Ascending aorta (tissue), 2 donors: Measurements from ENCODE around the gene PDK2. TPM values are rescaled to one million over a fixed set of nuclear protein-coding genes. Genes with fewer than 3 reads are reported as not detected.
A peak's percentile ranks its signal among the peaks of the same experiment; 100 is the strongest.

Source experiments
- DNase-seq, 2 donors: peaks; one replicate each; pipeline ENCODE4 v3.0.0-alpha.2; 2019; ENCODE audit warnings: low spot score in 2 of 2
- H3K27ac ChIP-seq, 2 donors: fragments of 200-600 bp; sonication (generic); one replicate each; pipeline ENCODE4 v1.5.1; 2016 to 2017; ENCODE audit warnings: mild to moderate bottlenecking in 1 of 2
- H3K27me3 ChIP-seq: fragments of 200-600 bp; sonication (generic); one replicate; pipeline ENCODE4 v1.5.1; 2017
- H3K36me3 ChIP-seq, 2 donors: fragments of 200-600 bp; sonication (generic); one replicate each; pipeline ENCODE4 v1.5.1; 2016
- H3K4me1 ChIP-seq, 2 donors: fragments of 200-600 bp; sonication (generic); one replicate each; pipeline ENCODE4 v1.5.1; 2016 to 2017; ENCODE audit warnings: mild to moderate bottlenecking in 1 of 2
- H3K4me3 ChIP-seq, 2 donors: fragments of 200-600 bp; sonication (generic); one replicate each; pipeline ENCODE4 v1.5.1; 2016 to 2017; ENCODE audit warnings: mild to moderate bottlenecking in 1 of 2
- H3K9me3 ChIP-seq, 2 donors: fragments of 200-600 bp; sonication (generic); one replicate each; pipeline ENCODE4 v1.5.1; 2016
- intact Hi-C: fragments of 100-400 bp; cut with DNase I; formaldehyde crosslinking; loops from one replicate; pipeline ENCODE4 v1.15.1; 2023
- total RNA-seq: library from RNA; depleted of rRNA; stranded (reverse); fragments of >200 nt; gene quantifications from one replicate; pipeline ENCODE4 v1.1.0, GENCODE V29; 2016
- TF ChIP-seq, protein P1 (sequence below), 3 experiments: fragments of 200-600 bp in 2 of 3; fragments of 450-650 bp in 1 of 3; sonication (generic) in 2 of 3; IDR thresholded peaks; one replicate each; pipeline ENCODE4 v1.5.1; 2016 to 2019; ENCODE audit warnings: antibody characterized with exemption in 3 of 3, mild to moderate bottlenecking in 1 of 3, moderate library complexity in 1 of 3

Gene PDK2
- total RNA-seq, 1 donor from 2014 or later, result 73.5 TPM

DNA sequence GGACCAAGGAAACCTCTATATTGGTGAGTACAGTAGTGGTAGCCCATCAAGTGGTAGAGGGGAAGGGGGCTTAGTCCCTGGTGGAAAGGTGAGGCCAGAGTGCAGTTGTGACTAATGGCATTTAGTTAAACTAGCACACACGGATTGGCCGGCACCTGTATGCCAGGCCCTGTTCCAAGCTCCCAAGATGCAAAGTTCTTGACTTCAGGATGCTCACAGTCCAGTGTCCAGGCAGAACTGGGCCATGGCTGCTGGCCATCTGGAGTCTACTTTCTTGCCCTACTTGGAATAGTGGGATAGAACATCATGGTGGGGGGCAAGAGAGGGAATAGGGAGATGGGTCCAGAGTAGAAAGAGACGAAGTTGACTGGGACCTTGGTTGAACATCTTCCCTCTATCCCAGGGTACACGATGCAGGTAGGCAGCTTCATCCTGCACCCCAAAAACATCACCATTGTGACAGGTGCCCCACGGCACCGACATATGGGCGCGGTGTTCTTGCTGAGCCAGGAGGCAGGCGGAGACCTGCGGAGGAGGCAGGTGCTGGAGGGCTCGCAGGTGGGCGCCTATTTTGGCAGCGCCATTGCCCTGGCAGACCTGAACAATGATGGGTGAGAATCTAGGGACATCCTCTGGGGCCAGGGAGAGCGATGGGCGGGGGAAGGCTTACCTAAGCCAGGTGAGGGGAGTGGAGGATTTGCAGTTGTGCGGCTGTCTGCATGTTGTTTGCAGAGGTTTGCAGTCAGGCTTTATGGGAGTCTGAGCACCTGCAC lies 24.1 kb upstream of the PDK2 start:
- Histone ChIP-seq H3K4me3 (no peak overlapping the region), H3K27me3 (no peaks in the 10 kb centered on the region), H3K4me1 (peaks cover 0 to 9% of the 10 kb centered on the region in 2 donors), H3K9me3 (no peaks in the 10 kb centered on the region), H3K27ac (no peak overlapping the region), H3K36me3 (peaks cover 82 to 88% of the 10 kb centered on the region in 2 donors)
- TF ChIP-seq, protein P1, sequence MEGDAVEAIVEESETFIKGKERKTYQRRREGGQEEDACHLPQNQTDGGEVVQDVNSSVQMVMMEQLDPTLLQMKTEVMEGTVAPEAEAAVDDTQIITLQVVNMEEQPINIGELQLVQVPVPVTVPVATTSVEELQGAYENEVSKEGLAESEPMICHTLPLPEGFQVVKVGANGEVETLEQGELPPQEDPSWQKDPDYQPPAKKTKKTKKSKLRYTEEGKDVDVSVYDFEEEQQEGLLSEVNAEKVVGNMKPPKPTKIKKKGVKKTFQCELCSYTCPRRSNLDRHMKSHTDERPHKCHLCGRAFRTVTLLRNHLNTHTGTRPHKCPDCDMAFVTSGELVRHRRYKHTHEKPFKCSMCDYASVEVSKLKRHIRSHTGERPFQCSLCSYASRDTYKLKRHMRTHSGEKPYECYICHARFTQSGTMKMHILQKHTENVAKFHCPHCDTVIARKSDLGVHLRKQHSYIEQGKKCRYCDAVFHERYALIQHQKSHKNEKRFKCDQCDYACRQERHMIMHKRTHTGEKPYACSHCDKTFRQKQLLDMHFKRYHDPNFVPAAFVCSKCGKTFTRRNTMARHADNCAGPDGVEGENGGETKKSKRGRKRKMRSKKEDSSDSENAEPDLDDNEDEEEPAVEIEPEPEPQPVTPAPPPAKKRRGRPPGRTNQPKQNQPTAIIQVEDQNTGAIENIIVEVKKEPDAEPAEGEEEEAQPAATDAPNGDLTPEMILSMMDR (IDR thresholded peaks at IDR 0.05), result no peak
- DNase-seq, result no peak
- intact Hi-C loops, result no loop called here

DNA sequence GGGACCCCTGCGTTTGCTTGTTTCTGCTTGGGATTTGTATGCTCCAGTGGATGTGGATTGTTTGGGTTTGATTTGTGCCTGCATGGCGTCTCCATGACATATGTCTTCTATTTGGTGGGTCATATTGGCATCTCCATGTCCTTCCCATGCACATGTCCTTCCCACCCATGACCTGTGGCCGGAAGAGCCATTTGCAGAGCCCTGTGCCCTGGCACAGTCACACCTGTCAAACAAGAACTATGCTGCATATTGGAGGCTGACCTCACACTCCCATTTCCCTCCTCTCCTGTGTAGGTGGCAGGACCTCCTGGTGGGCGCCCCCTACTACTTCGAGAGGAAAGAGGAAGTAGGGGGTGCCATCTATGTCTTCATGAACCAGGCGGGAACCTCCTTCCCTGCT lies 23.5 kb upstream of the PDK2 start:
- no peak overlapping the region for H3K27ac ChIP-seq
- H3K4me3 ChIP-seq, result no peak overlapping the region
- intact Hi-C loops, result no loop called here
- no peaks in the 10 kb centered on the region for H3K9me3 ChIP-seq
- peaks cover 0 to 4% of the 10 kb centered on the region in 2 donors for H3K4me1 ChIP-seq
- peaks cover 88 to 94% of the 10 kb centered on the region in 2 donors for H3K36me3 ChIP-seq
- no peak for DNase-seq
- no peaks in the 10 kb centered on the region for H3K27me3 ChIP-seq
- TF ChIP-seq, protein P1 (IDR thresholded peaks at IDR 0.05), result no peak

DNA sequence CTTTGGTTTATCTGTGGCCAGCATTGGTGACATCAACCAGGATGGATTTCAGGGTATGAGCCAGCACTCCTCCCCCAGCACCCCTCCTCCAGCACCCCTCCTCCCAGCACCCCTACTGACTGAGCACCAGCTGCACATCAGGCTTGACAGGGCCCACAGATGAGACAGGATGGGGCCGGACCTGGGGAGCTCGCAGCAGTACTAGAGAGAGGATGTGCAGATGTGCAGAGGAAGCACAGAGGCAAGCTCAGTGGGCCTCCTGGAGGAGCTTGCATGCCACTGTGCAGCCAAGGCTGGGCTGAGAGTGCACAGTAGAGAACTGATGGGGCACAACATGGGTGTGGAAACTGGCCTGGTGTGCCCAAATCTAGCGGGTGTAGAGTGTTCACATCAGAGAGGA lies 23.0 kb upstream of the PDK2 start:
- intact Hi-C loops, result no loop called here
- TF ChIP-seq, protein P1 (IDR thresholded peaks at IDR 0.05), result no peak
- H3K27ac ChIP-seq, result peak overlapping the region in 1 of 2 donors; percentile 28
- peaks cover 93 to 94% of the 10 kb centered on the region in 2 donors for H3K36me3 ChIP-seq
- H3K4me3 ChIP-seq, result no peak overlapping the region
- no peaks in the 10 kb centered on the region for H3K9me3 ChIP-seq
- H3K4me1 ChIP-seq, result no peaks in the 10 kb centered on the region
- no peaks in the 10 kb centered on the region for H3K27me3 ChIP-seq
- DNase-seq, result no peak

DNA sequence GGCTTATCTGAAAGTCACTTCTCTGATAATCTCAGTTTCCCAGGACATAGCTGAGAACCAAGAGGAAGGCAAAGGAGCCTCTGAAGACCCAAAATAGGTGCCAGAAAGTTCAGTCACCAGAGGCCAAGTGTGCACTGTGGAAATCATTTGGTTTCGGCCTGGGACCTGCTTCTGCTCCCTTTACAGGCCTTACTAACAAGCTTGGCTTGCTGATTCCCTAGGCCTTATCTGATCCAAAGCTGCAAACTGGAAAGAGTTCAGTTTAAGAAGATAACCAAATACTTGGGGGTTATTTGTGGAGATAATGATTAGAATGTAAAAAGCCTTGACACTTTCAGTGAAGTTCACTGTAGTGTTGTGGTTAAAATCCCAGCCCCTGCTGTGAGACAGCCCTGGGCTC lies 22.2 kb upstream of the PDK2 start:
- no peak for DNase-seq
- TF ChIP-seq, protein P1 (IDR thresholded peaks at IDR 0.05), result no peak
- Histone ChIP-seq H3K27ac (peak overlapping the region in 1 of 2 donors; percentile 28), H3K36me3 (peaks cover 97 to 98% of the 10 kb centered on the region in 2 donors), H3K4me3 (no peak overlapping the region), H3K27me3 (no peaks in the 10 kb centered on the region), H3K9me3 (no peaks in the 10 kb centered on the region), H3K4me1 (no peaks in the 10 kb centered on the region)
- intact Hi-C loops, result no loop called here

DNA sequence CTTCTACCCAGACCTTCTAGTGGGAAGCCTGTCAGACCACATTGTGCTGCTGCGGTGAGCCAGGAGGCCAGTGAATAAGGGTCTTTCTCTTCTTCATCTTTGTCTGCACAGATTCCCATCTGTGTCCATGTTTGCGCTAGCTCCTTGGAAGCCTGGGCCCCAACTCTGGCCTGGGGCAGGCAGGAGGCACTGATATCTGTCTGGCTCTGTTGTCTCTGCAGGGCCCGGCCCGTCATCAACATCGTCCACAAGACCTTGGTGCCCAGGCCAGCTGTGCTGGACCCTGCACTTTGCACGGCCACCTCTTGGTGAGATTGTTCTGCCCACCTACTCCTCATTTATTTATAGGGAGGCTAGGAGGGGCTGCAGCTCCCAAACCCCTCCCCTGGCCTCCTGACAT lies 20.9 kb upstream of the PDK2 start:
- Histone ChIP-seq H3K27me3 (no peaks in the 10 kb centered on the region), H3K36me3 (peaks cover 98 to 99% of the 10 kb centered on the region in 2 donors), H3K4me3 (no peak overlapping the region), H3K4me1 (peaks cover 0 to 2% of the 10 kb centered on the region in 2 donors), H3K9me3 (no peaks in the 10 kb centered on the region), H3K27ac (no peak overlapping the region)
- intact Hi-C loops, result no loop called here
- DNase-seq, result no peak
- TF ChIP-seq, protein P1 (IDR thresholded peaks at IDR 0.05), result no peak
